K562 (cell line): ENCODE data around the gene TPRG1L. TPM values are rescaled to one million over a fixed set of nuclear protein-coding genes. Genes with fewer than 3 reads are reported as not detected.

ENCODE experiments used
- ATAC-seq: fragments of 200-7000 bp; cut with Tn5 transposase; 3 replicates; pipeline ENCODE4 v1.9.1; 2020; ENCODE audit warnings: moderate library complexity
- BruUV-seq: library from RNA; stranded (reverse); fragments of 400-500 nt; replicated peaks from 2 replicates; lab custom pipeline; 2021; lab: Mats Ljungman, UMichigan
- CTCF ChIA-PET: fragments of 300-600 bp; formaldehyde crosslinking; extraction: SDS; loops from one replicate; lab custom pipeline; 2021; ENCODE audit warnings: low intra/inter-chr PET ratio; lab: Yijun Ruan, JAX
- POLR2A ChIA-PET: fragments of 300-600, 350-650 bp; sonication (Branson Sonifier 250); formaldehyde crosslinking; extraction: SDS; loops from one replicate; lab custom pipeline; 2021; ENCODE audit warnings: antibody characterized with exemption, inconsistent platforms; lab: Yijun Ruan, JAX
- DNase-seq, 4 experiments: peaks; one replicate each; pipeline versions ENCODE4 v3.0.0 to v3.0.0-alpha.2; 2011 to 2018; ENCODE audit warnings: low spot score in 3 of 4, mixed read lengths in 3 of 4; ENCODE audit errors: extremely low read depth in 1 of 4
- FAIRE-seq: peaks from 2 replicates; lab custom pipeline; 2011; peaks lifted over from hg19 to GRCh38; lab: Jason Lieb, UNC
- H2AFZ ChIP-seq: 2 replicates; pipeline ENCODE4 v1.6.0; 2011; ENCODE audit warnings: low read depth, low read length, control low read depth, inconsistent platforms
- H3K27ac ChIP-seq: fragments of 200-600 bp; 3 replicates; pipeline ENCODE4 v1.8.0; 2011; ENCODE audit warnings: low read depth, mild to moderate bottlenecking, control low read depth, inconsistent platforms, low read length, moderate library complexity, mixed read lengths; ENCODE audit errors: extremely low read depth
- H3K27me3 ChIP-seq, 2 experiments: fragments of 300-600 bp in 1 of 2; 2 replicates in 1 of 2; 3 replicates in 1 of 2; pipeline versions ENCODE4 v1.6.0 to v1.8.0; 2011; ENCODE audit warnings: inconsistent platforms in 2 of 2, low read length in 2 of 2, mild to moderate bottlenecking in 1 of 2, mixed read lengths in 1 of 2, moderate library complexity in 1 of 2; ENCODE audit not compliant: control insufficient read depth in 2 of 2, insufficient read depth in 2 of 2
- H3K36me3 ChIP-seq: fragments of 300-600 bp; 3 replicates; pipeline ENCODE4 v1.8.0; 2011; ENCODE audit warnings: mild to moderate bottlenecking, low read length, inconsistent platforms; ENCODE audit not compliant: control insufficient read depth, insufficient read depth
- H3K4me1 ChIP-seq, 2 experiments: fragments of 200-600 bp in 1 of 2; replicated peaks in 1 of 2; 2 replicates in 1 of 2; 3 replicates in 1 of 2; pipeline versions ENCODE4 v1.5.1 to v1.8.0; 2011; ENCODE audit warnings: inconsistent platforms in 2 of 2, low read length in 2 of 2, mild to moderate bottlenecking in 1 of 2, mixed read lengths in 1 of 2, moderate library complexity in 1 of 2; ENCODE audit not compliant: control insufficient read depth in 2 of 2, insufficient read depth in 2 of 2
- H3K4me2 ChIP-seq: 2 replicates; pipeline ENCODE4 v1.6.1; 2011; ENCODE audit warnings: low read length, control low read depth, inconsistent platforms, mixed read lengths; ENCODE audit not compliant: insufficient read depth
- H3K4me3 ChIP-seq: fragments of 200-600 bp; sonication (generic), shearing (Covaris generic); 2 replicates; pipeline ENCODE4 v1.5.1; 2016; ENCODE audit warnings: control low read depth, inconsistent platforms
- H3K79me2 ChIP-seq: fragments of 200-600 bp; 3 replicates; pipeline ENCODE4 v1.8.0; 2011; ENCODE audit warnings: low read length, inconsistent platforms; ENCODE audit not compliant: control insufficient read depth, insufficient read depth
- H3K9ac ChIP-seq, 2 experiments: 2 replicates each; pipeline versions ENCODE4 v1.6.0 to v1.6.1; 2011; ENCODE audit warnings: low read depth in 2 of 2, low read length in 2 of 2, control low read depth in 1 of 2, inconsistent platforms in 1 of 2, mild to moderate bottlenecking in 1 of 2, mixed read lengths in 1 of 2; ENCODE audit not compliant: insufficient read depth in 1 of 2
- H3K9me1 ChIP-seq: one replicate; pipeline ENCODE4 v1.6.0; 2011; ENCODE audit warnings: inconsistent platforms, mild to moderate bottlenecking, low read length, moderate library complexity; ENCODE audit not compliant: control insufficient read depth, insufficient read depth
- H3K9me3 ChIP-seq: replicated peaks from 2 replicates; pipeline ENCODE4 v1.5.1; 2011; ENCODE audit warnings: low read depth, low read length, inconsistent platforms; ENCODE audit not compliant: control insufficient read depth, insufficient read depth
- H4K20me1 ChIP-seq: replicated peaks from 2 replicates; pipeline ENCODE4 v1.6.1; 2011; ENCODE audit warnings: low read length, inconsistent platforms, mixed read lengths; ENCODE audit not compliant: control insufficient read depth, insufficient read depth
- ESRRB ChIP-seq: fragments of 250-450 bp; sonication (Bioruptor Pico); IDR thresholded peaks from 2 replicates; pipeline ENCODE4 v1.5.0; 2020; ENCODE audit warnings: mild to moderate bottlenecking, moderate library complexity, borderline replicate concordance
- MEIS2 ChIP-seq: fragments of 450-650 bp; IDR thresholded peaks from 2 replicates; pipeline ENCODE4 v1.6.1; 2014; ENCODE audit warnings: mild to moderate bottlenecking; ENCODE audit not compliant: partially characterized antibody
- TBL1XR1 ChIP-seq, 2 experiments: IDR thresholded peaks; 2 replicates each; pipeline ENCODE4 v1.6.1; 2012; ENCODE audit warnings: improper control_type of control experiment in 2 of 2, low read length in 2 of 2, mild to moderate bottlenecking in 1 of 2
- TCF7L2 ChIP-seq: fragments of 150-350 bp; IDR thresholded peaks from 2 replicates; pipeline ENCODE4 v1.6.1; 2016; ENCODE audit warnings: low read depth, mild to moderate bottlenecking, low read length, moderate library complexity
- ZNF589 ChIP-seq: fragments of 200-800 bp; sonication (Bioruptor generic); IDR thresholded peaks from 2 replicates; pipeline ENCODE4 v1.6.1; 2016; ENCODE audit warnings: low read depth, missing genetic modification characterization, missing compliant biosample characterization
- WGBS: fragments of 100-300 bp; shearing (Covaris generic); methylation state at CpG from one replicate; pipeline ENCODE4 v1.1.6; 2016; ENCODE audit warnings: low coverage, mixed read lengths; ENCODE audit not compliant: insufficient coverage; ENCODE audit errors: missing lambda C conversion rate; 5-methylcytosine and 5-hydroxymethylcytosine counted together
- in situ Hi-C: fragments of 300-500 bp; cut with MboI; formaldehyde crosslinking; loops from 4 replicates; pipeline ENCODE4 v1.15.0; 2018; ENCODE audit warnings: inconsistent platforms, mixed read lengths
- intact Hi-C: fragments of 100-400 bp; cut with micrococcal nuclease; formaldehyde crosslinking; loops from 2 replicates; pipeline ENCODE4 v1.14.2; 2022
- polyA plus RNA-seq, 8 experiments: library from polyadenylated mRNA; depleted of rRNA in 4 of 8; stranded (reverse) in 5 of 8; unstranded in 3 of 8; fragments of >200 nt; fragmentation: Nextera tagmentation in 2 of 8; fragmentation: Illumina TruSeq in 1 of 8; extraction: Ambion mirVana in 2 of 8; extraction: Trizol in 1 of 8; gene quantifications; 2 replicates each; pipeline versions ENCODE4 v1.2.1 to v1.2.3, GENCODE V29; 2011 to 2014; ENCODE audit warnings: inconsistent platforms in 1 of 8, missing spikeins in 1 of 8
- total RNA-seq, 7 experiments: library from RNA; depleted of rRNA in 6 of 7; stranded (reverse); fragments of >200 nt in 6 of 7; fragmentation: Illumina TruSeq in 2 of 7; extraction: Trizol in 2 of 7; gene quantifications; 2 replicates each; pipeline versions ENCODE4 v1.2.1 to v1.2.3, GENCODE V29; 2011 to 2021; ENCODE audit warnings: low replicate concordance in 1 of 7
- TF ChIP-seq, protein P1 (sequence below): fragments of 450-650 bp; IDR thresholded peaks from 2 replicates; pipeline ENCODE4 v1.6.1; 2018; ENCODE audit not compliant: partially characterized antibody
- TF ChIP-seq, protein P2 (sequence below): fragments of 450-650 bp; IDR thresholded peaks from 2 replicates; pipeline ENCODE4 v1.6.1; 2016; ENCODE audit warnings: borderline replicate concordance
- TF ChIP-seq, protein P3 (sequence below): fragments of 150-350 bp; IDR thresholded peaks from 2 replicates; pipeline ENCODE4 v1.6.1; 2014; ENCODE audit warnings: low read depth, mild to moderate bottlenecking, low read length, borderline replicate concordance

The TPRG1L gene
- total and polyA plus RNA-seq, 9 of the 15 experiments (the other 6 are each of a cell fraction or from before 2014, with no cell fraction given), result 1.6 to 11.0 (median 6.2) TPM

GRCh38 chr1:3586986-3587759 lies 37.6 kb upstream of the TPRG1L start:
- FAIRE-seq (no peak), ATAC-seq (no peak), DNase-seq (no peak)
- H3K9ac ChIP-seq, result no peak overlapping the region
- no TSS peak for BruUV-seq
- H3K4me1 ChIP-seq, result peaks cover 0 to 15% of the 10 kb centered on the region in 2 experiments; a peak in 2 of 5 replicates
- 25% methylated on average over 24 of the region's 24 CpGs for WGBS
- no peak overlapping the region for H2AFZ ChIP-seq
- H3K27me3 ChIP-seq, result peaks cover 11 to 34% of the 10 kb centered on the region in 2 experiments; a peak in 4 of 5 replicates
- 0 out of 2 replicates have a peak, but pooled peaks cover 9% of the 10 kb centered on the region for H4K20me1 ChIP-seq
- intact Hi-C loops (no loop called here), in situ Hi-C loops (no loop called here)
- H3K36me3 ChIP-seq, result no peaks in the 10 kb centered on the region
- no peak overlapping the region for H3K4me3 ChIP-seq
- CTCF ChIA-PET, result interaction anchor here (0.6 kb wide), 1 partner anchor 33 kb away, joined by 3 read pairs; no protein-coding TSS in a partner anchor
- no peak overlapping the region for H3K4me2 ChIP-seq
- H3K9me1 ChIP-seq, result no peaks in the 10 kb centered on the region
- POLR2A ChIA-PET, result interaction anchor here (0.6 to 0.7 kb wide), 2 partner anchors 86 to 461 kb away, joined by 3 to 4 read pairs; no protein-coding TSS in a partner anchor
- H3K27ac ChIP-seq, result no peak overlapping the region
- peaks cover 4% of the 10 kb centered on the region; the same call in 1 of the 2 replicates for H3K9me3 ChIP-seq
- no peaks in the 10 kb centered on the region for H3K79me2 ChIP-seq
- TF ChIP-seq MEIS2 (no peak), ESRRB (CRISPR knock-in tag) (no peak), TCF7L2 (no peak), TBL1XR1 (IDR thresholded peaks at IDR 0.05; ENCODE audit: low read length in 2 of 2) (no peak), ZNF589 (CRISPR knock-in tag) (no peak)
- TF ChIP-seq, protein P1, sequence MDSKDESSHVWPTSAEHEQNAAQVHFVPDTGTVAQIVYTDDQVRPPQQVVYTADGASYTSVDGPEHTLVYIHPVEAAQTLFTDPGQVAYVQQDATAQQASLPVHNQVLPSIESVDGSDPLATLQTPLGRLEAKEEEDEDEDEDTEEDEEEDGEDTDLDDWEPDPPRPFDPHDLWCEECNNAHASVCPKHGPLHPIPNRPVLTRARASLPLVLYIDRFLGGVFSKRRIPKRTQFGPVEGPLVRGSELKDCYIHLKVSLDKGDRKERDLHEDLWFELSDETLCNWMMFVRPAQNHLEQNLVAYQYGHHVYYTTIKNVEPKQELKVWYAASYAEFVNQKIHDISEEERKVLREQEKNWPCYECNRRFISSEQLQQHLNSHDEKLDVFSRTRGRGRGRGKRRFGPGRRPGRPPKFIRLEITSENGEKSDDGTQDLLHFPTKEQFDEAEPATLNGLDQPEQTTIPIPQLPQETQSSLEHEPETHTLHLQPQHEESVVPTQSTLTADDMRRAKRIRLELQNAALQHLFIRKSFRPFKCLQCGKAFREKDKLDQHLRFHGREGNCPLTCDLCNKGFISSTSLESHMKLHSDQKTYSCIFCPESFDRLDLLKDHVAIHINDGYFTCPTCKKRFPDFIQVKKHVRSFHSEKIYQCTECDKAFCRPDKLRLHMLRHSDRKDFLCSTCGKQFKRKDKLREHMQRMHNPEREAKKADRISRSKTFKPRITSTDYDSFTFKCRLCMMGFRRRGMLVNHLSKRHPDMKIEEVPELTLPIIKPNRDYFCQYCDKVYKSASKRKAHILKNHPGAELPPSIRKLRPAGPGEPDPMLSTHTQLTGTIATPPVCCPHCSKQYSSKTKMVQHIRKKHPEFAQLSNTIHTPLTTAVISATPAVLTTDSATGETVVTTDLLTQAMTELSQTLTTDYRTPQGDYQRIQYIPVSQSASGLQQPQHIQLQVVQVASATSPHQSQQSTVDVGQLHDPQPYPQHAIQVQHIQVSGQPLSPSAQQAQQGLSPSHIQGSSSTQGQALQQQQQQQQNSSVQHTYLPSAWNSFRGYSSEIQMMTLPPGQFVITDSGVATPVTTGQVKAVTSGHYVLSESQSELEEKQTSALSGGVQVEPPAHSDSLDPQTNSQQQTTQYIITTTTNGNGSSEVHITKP, result no peak
- TF ChIP-seq, protein P2, sequence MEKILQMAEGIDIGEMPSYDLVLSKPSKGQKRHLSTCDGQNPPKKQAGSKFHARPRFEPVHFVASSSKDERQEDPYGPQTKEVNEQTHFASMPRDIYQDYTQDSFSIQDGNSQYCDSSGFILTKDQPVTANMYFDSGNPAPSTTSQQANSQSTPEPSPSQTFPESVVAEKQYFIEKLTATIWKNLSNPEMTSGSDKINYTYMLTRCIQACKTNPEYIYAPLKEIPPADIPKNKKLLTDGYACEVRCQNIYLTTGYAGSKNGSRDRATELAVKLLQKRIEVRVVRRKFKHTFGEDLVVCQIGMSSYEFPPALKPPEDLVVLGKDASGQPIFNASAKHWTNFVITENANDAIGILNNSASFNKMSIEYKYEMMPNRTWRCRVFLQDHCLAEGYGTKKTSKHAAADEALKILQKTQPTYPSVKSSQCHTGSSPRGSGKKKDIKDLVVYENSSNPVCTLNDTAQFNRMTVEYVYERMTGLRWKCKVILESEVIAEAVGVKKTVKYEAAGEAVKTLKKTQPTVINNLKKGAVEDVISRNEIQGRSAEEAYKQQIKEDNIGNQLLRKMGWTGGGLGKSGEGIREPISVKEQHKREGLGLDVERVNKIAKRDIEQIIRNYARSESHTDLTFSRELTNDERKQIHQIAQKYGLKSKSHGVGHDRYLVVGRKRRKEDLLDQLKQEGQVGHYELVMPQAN, result no peak
- TF ChIP-seq, protein P3, sequence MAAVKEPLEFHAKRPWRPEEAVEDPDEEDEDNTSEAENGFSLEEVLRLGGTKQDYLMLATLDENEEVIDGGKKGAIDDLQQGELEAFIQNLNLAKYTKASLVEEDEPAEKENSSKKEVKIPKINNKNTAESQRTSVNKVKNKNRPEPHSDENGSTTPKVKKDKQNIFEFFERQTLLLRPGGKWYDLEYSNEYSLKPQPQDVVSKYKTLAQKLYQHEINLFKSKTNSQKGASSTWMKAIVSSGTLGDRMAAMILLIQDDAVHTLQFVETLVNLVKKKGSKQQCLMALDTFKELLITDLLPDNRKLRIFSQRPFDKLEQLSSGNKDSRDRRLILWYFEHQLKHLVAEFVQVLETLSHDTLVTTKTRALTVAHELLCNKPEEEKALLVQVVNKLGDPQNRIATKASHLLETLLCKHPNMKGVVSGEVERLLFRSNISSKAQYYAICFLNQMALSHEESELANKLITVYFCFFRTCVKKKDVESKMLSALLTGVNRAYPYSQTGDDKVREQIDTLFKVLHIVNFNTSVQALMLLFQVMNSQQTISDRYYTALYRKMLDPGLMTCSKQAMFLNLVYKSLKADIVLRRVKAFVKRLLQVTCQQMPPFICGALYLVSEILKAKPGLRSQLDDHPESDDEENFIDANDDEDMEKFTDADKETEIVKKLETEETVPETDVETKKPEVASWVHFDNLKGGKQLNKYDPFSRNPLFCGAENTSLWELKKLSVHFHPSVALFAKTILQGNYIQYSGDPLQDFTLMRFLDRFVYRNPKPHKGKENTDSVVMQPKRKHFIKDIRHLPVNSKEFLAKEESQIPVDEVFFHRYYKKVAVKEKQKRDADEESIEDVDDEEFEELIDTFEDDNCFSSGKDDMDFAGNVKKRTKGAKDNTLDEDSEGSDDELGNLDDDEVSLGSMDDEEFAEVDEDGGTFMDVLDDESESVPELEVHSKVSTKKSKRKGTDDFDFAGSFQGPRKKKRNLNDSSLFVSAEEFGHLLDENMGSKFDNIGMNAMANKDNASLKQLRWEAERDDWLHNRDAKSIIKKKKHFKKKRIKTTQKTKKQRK, result no peak
